ENCODE results near the gene FGF9. TPM values are rescaled to one million over a fixed set of nuclear protein-coding genes. Genes with fewer than 3 reads are reported as not detected.

The FGF9 gene
- total RNA-seq, 1 experiment from 2014 or later, result not detected

DNA sequence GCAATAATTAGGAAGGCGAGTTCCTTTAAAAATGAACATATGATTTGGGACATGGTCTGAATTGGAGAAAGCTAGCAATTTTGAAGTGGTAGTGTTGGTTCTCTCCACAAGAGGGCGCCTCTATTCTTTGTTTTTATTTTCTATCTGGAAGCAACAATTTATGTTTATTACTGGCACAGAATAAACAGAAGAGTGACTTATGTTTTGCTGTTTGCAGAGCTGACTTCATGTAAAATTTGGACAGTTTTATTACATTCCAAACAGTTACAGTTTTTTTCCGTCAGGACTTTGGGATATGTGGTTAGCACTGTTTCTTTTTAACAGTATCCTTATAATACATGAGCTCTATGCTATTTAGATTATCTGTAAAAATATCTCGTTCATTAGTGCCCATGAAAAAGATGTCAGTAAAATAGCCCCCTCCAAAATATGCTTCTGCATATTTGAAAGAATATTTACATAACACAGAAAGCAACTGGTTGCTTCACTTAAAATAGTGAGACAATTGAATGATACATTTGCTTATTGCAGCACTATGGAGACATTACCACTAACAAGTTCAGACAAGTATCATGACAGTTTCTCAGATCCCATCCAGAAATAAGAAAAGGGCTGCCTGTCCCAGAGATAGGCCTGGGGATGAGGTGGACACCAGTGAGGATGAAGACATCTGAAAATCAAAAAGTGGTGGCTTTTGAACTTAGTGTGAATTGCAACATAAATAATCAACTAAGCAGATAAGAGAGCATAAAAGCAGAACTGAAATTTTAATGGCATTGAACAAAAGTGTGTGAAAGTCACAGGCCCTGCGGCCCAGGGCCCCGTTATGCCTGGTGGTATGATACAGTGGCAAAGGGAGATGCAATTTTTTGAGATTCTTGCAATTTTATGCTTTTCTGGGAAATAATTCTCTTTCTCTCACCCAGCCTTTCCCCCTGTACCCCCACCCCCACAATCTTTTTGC is 32.3 kb upstream of the FGF9 start:
- CTCF ChIA-PET, result interaction anchor here (0.6 to 1.9 kb wide), 6 partner anchors 13 to 1157 kb away, joined by 3 to 11 read pairs (median 6); partner anchors contain the start of gene FGF9
- H3F3A ChIP-seq (ENCODE audit: low read length, unreplicated experiment), result no peaks in the 10 kb centered on the region
- H3K36me3 ChIP-seq (ENCODE audit: low read depth, low read length), result no peaks in the 10 kb centered on the region
- H4K20me1 ChIP-seq (ENCODE audit: low read length), result no peaks in the 10 kb centered on the region
- no peak overlapping the region for H2AFZ ChIP-seq (ENCODE audit: low read length)
- H3K4me3 ChIP-seq (ENCODE audit: low read length), result no peak overlapping the region
- no peak overlapping the region for H3K9ac ChIP-seq (ENCODE audit: low read length)
- peak overlapping the region; percentile 82; the same call in 1 of the 2 replicates for H3K4me2 ChIP-seq (ENCODE audit: low read length)
- ATAC-seq (peak; percentile 10), DNase-seq (peak; percentile 64)
- H3K79me2 ChIP-seq (ENCODE audit: low read length), result no peaks in the 10 kb centered on the region
- H3K9me2 ChIP-seq (replicated peaks; ENCODE audit: low read length), result no peaks in the 10 kb centered on the region
- H3K4me1 ChIP-seq (ENCODE audit: insufficient read depth, low read length), result peaks cover 22% of the 10 kb centered on the region
- 0 out of 2 replicates have a peak, but pooled peaks cover 6% of the 10 kb centered on the region for H3K27me3 ChIP-seq (ENCODE audit: low read length)
- intact Hi-C loops (cut with micrococcal nuclease), result loop anchor here (5.0 to 10.0 kb wide), 3 partner anchors 129 to 1684 kb away; no protein-coding TSS in a partner anchor
- no TSS peak for BruUV-seq (replicated peaks)
- H3K27ac ChIP-seq (ENCODE audit: low read length), result no peak overlapping the region
- TF ChIP-seq EZH2phosphoT487 (IDR thresholded peaks at IDR 0.05; ENCODE audit: borderline replicate concordance, low read length) (no peak), EZH2 (IDR thresholded peaks at IDR 0.05; ENCODE audit: low read length, unreplicated experiment) (no peak)
- TF ChIP-seq, protein P1, sequence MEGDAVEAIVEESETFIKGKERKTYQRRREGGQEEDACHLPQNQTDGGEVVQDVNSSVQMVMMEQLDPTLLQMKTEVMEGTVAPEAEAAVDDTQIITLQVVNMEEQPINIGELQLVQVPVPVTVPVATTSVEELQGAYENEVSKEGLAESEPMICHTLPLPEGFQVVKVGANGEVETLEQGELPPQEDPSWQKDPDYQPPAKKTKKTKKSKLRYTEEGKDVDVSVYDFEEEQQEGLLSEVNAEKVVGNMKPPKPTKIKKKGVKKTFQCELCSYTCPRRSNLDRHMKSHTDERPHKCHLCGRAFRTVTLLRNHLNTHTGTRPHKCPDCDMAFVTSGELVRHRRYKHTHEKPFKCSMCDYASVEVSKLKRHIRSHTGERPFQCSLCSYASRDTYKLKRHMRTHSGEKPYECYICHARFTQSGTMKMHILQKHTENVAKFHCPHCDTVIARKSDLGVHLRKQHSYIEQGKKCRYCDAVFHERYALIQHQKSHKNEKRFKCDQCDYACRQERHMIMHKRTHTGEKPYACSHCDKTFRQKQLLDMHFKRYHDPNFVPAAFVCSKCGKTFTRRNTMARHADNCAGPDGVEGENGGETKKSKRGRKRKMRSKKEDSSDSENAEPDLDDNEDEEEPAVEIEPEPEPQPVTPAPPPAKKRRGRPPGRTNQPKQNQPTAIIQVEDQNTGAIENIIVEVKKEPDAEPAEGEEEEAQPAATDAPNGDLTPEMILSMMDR (conservative IDR thresholded peaks at IDR 0.05; ENCODE audit: low read depth, low read length), result peak; percentile 78
- H3K9me3 ChIP-seq (ENCODE audit: low read length), result no peaks in the 10 kb centered on the region
- POLR2A ChIA-PET (ENCODE audit: unreplicated experiment), result interaction anchor here (0.6 kb wide), 1 partner anchor 22 kb away, joined by 4 read pairs; no protein-coding TSS in a partner anchor

DNA sequence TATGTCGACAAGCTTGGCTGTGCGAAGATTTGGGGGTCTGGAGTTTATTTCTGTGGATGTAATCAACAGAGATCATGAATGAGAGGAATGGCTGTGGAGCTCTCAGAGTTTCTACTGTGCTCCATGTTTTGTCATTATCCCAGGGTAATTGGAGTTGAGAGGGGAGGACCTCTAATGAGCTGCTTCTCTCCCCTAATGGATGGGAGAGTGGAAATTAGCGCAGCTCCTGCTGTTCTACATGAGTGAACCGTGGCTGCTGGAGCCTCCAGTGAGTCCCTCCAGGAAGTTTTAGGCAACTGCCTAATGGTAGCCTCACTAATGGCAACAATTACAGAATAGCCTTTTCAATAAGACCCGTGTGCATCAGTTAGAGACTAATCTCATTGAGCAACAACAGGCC is 31.3 kb upstream of the FGF9 start:
- no peaks in the 10 kb centered on the region for H3K79me2 ChIP-seq (ENCODE audit: low read length)
- no peak overlapping the region for H3K4me2 ChIP-seq (ENCODE audit: low read length)
- no peaks in the 10 kb centered on the region for H4K20me1 ChIP-seq (ENCODE audit: low read length)
- intact Hi-C loops (cut with micrococcal nuclease), result loop anchor here (5.0 to 10.0 kb wide), 3 partner anchors 128 to 1683 kb away; no protein-coding TSS in a partner anchor
- no peaks in the 10 kb centered on the region for H3K36me3 ChIP-seq (ENCODE audit: low read depth, low read length)
- no TSS peak for BruUV-seq (replicated peaks)
- H3K9me3 ChIP-seq (ENCODE audit: low read length), result no peaks in the 10 kb centered on the region
- ChIA-PET CTCF (no interaction called here), POLR2A (ENCODE audit: unreplicated experiment) (no interaction called here)
- ATAC-seq (no peak), DNase-seq (no peak)
- peaks cover 22% of the 10 kb centered on the region for H3K4me1 ChIP-seq (ENCODE audit: insufficient read depth, low read length)
- H3K27me3 ChIP-seq (ENCODE audit: low read length), result 0 out of 2 replicates have a peak, but pooled peaks cover 5% of the 10 kb centered on the region
- no peak overlapping the region for H3K9ac ChIP-seq (ENCODE audit: low read length)
- H3F3A ChIP-seq (ENCODE audit: low read length, unreplicated experiment), result no peaks in the 10 kb centered on the region
- TF ChIP-seq, protein P1 (conservative IDR thresholded peaks at IDR 0.05; ENCODE audit: low read depth, low read length), result no peak
- no peak for TF ChIP-seq EZH2 (IDR thresholded peaks at IDR 0.05; ENCODE audit: low read length, unreplicated experiment)
- TF ChIP-seq EZH2phosphoT487 (IDR thresholded peaks at IDR 0.05; ENCODE audit: borderline replicate concordance, low read length), result no peak
- H3K9me2 ChIP-seq (replicated peaks; ENCODE audit: low read length), result no peaks in the 10 kb centered on the region
- no peak overlapping the region for H3K27ac ChIP-seq (ENCODE audit: low read length)
- H3K4me3 ChIP-seq (ENCODE audit: low read length), result no peak overlapping the region
- no peak overlapping the region for H2AFZ ChIP-seq (ENCODE audit: low read length)
